ENCODE data around the gene CNN3.

Gene CNN3

DNA sequence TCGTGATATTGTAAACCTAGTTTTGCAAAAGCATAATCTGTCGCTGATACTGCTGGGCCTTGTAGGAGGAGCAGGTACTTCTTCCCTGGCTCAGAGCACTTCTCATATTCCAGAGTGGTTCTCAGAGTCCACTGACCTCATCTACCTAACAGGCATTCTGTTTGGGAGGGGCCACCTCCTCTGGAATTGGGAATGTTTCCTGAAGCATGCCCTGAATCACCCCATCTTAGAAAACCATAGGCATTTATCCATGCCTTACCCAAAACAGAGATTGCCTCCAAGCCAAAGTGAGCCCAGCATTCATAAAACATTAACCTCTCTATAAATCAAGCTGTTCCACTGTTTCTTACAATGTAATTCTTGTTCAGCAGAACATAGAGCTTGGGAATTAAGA is 71.6 kb downstream of the CNN3 start:
- DNase-seq (ENCODE audit: low read depth) = no peak

DNA sequence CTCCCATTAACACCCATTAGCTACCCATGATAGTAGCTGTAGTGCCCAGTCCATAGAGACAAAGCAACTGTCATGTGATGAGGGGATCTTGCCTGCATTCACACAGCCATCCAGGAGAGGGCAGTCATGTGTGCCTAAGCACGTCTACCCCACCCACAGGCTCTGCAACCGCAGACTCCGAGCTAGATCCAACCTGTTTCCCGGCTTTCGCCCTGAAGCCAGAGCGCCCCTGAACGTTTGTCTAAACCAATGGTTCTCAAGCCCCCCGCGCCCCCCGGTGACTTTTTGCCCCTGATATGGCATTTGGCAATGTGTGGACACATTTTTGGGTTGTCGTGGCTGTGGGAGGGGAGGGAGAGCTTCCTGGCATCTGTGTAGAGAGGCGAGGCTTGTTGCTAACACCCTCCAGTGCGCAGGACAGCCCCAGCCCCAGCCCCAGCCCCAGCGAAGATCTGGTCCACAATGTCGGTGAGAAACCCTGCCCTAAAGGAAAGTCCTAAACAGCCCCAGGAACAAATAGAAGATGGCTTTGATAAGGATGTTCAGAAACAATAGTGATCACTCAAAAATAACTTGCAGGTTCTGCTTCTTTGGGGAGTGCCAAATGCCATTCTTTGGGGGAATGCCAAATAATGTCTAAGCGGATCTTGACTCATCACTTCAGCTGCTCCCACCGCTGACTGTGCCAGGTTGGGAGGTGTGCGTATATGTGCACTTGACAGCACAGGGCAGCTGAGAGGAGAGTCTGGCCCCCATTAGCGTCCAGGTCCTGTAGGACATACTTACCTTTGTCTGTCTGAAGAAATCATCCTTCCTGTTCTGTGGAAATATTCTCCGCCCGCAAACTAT is 72.2 kb downstream of the CNN3 start:
- peak; percentile 46 for DNase-seq (ENCODE audit: low read depth)

DNA sequence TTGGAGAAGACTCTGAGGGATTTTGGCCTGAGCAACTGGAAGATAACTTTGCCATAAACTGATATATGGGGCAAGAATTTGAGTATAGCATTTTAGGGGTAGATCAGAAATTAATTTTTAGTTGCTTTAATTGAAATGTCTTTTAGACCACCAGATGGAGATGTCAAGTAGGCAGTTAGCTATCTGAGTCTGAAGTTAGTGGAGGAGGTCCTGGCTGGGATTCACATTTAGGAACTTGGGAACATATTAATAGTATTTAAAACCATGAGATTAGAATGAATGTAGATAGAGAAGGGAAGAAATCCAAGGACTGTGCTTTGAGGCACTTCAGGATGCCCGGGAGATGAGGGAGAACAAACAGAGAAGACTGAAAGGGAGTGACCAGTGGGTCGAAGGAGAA is 74.1 kb downstream of the CNN3 start:
- DNase-seq (ENCODE audit: low read depth) = no peak

DNA sequence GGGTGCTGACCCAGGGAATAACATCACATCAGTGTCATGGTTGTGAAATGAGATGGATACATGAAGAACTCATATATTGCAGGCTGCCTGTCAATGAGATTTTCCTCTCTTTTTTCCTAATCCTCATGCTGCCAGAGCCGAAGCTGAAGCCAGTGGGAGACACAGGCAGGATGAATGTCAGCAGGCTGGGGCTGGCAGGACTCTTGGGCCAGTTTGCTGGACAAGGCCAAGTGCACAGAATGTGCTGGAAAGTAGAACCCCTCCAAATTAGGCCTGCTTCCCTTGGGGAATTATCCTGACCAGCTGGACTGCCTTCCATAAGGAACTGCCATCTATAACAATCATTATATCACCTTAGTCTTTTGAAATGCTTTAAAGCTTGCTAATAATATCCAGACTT is 75.3 kb downstream of the CNN3 start:
- no peak for DNase-seq (ENCODE audit: low read depth)

All from activated gamma-delta T cell treated with anti-CD3 and anti-CD28 coated beads, Interleukin-2, amount 50 U/mL, for 16 hours (primary cell).